HEK293 (cell line): ENCODE measurements around the gene DST.

Source experiments
- CTCF ChIA-PET: fragments of 350-600 bp; formaldehyde crosslinking; extraction: SDS; loops from one replicate; lab custom pipeline; 2021; ENCODE audit warnings: antibody characterized with exemption; lab: Yijun Ruan, JAX
- POLR2A ChIA-PET: fragments of 300-600 bp; formaldehyde crosslinking; extraction: SDS; loops from one replicate; lab custom pipeline; 2020; ENCODE audit warnings: antibody characterized with exemption, inconsistent platforms; lab: Yijun Ruan, JAX
- H3K27ac ChIP-seq: fragments of 200-500 bp; sonication (Bioruptor generic); 2 replicates; pipeline ENCODE4 v1.5.1; 2014; ENCODE audit warnings: low read depth, low read length, control low read depth, inconsistent platforms; ENCODE audit errors: extremely low read depth
- H3K36me3 ChIP-seq, 2 experiments: fragments of 200-500 bp in 1 of 2; sonication (Bioruptor generic) in 1 of 2; 1 replicate in 1 of 2; 2 replicates in 1 of 2; pipeline ENCODE4 v1.5.1; 2014 to 2017; ENCODE audit warnings: inconsistent platforms in 2 of 2, low read length in 2 of 2; ENCODE audit not compliant: control insufficient read depth in 2 of 2, insufficient read depth in 1 of 2
- H3K4me1 ChIP-seq: fragments of 200-500 bp; sonication (Bioruptor generic); 2 replicates; pipeline ENCODE4 v1.5.1; 2014; ENCODE audit warnings: mild to moderate bottlenecking, low read length, inconsistent platforms; ENCODE audit not compliant: control insufficient read depth, insufficient read depth
- H3K4me3 ChIP-seq: 2 replicates; pipeline ENCODE4 v1.5.1; 2011; ENCODE audit warnings: low read depth, mild to moderate bottlenecking, control low read depth, low read length, moderate library complexity
- H3K9me3 ChIP-seq: fragments of 200-500 bp; sonication (Bioruptor generic); 2 replicates; pipeline ENCODE4 v1.5.1; 2014; ENCODE audit warnings: low read depth, low read length, inconsistent platforms; ENCODE audit not compliant: control insufficient read depth, insufficient read depth
- GLI2 ChIP-seq: fragments of 450-650 bp; formaldehyde crosslinking; IDR thresholded peaks from 2 replicates; pipeline ENCODE4; 2017; ENCODE audit warnings: missing biosample characterization, missing genetic modification characterization, low read depth, borderline replicate concordance
- HIC1 ChIP-seq: fragments of 450-650 bp; formaldehyde crosslinking; IDR thresholded peaks from 2 replicates; pipeline ENCODE4 v1.5.1; 2016; ENCODE audit warnings: missing biosample characterization, missing genetic modification characterization
- HOXA7 ChIP-seq: sonication (generic); formaldehyde crosslinking; IDR thresholded peaks from 2 replicates; pipeline ENCODE4 v1.8.1; 2022; ENCODE audit warnings: missing genetic modification reagents, borderline replicate concordance
- MEIS1 ChIP-seq: sonication (generic); formaldehyde crosslinking; IDR thresholded peaks from 2 replicates; pipeline ENCODE4 v1.8.1; 2022; ENCODE audit warnings: missing genetic modification reagents, mild to moderate bottlenecking, borderline replicate concordance
- SETDB1 ChIP-seq: IDR thresholded peaks from one replicate; pipeline ENCODE4 v1.6.1; 2017; ENCODE audit warnings: mild to moderate bottlenecking, low read length, moderate library complexity, mixed read lengths; ENCODE audit not compliant: insufficient read length
- SP2 ChIP-seq: fragments of 450-650 bp; formaldehyde crosslinking; IDR thresholded peaks from 2 replicates; pipeline ENCODE4 v1.5.1; 2016; ENCODE audit warnings: missing biosample characterization, missing genetic modification characterization
- TCF7L2 ChIP-seq: IDR thresholded peaks from 2 replicates; pipeline ENCODE4 v1.6.1; 2011; ENCODE audit warnings: low read depth, mild to moderate bottlenecking, inconsistent platforms, low read length, moderate library complexity, borderline replicate concordance
- WT1 ChIP-seq: fragments of 450-650 bp; formaldehyde crosslinking; IDR thresholded peaks from 2 replicates; pipeline ENCODE4 v1.5.1; 2016; ENCODE audit warnings: missing biosample characterization, missing genetic modification characterization
- ZBTB10 ChIP-seq: fragments of 450-650 bp; formaldehyde crosslinking; IDR thresholded peaks from 2 replicates; pipeline ENCODE4 v1.5.1; 2016; ENCODE audit warnings: missing biosample characterization, missing genetic modification characterization
- ZBTB26 ChIP-seq: fragments of 450-650 bp; formaldehyde crosslinking; optimal IDR thresholded peaks from 2 replicates; pipeline ENCODE3; 2016; ENCODE audit warnings: missing biosample characterization, mild to moderate bottlenecking, missing genetic modification characterization
- ZBTB48 ChIP-seq: fragments of 450-650 bp; formaldehyde crosslinking; IDR thresholded peaks from 2 replicates; pipeline ENCODE4 v1.5.1; 2016; ENCODE audit warnings: missing biosample characterization, missing genetic modification characterization
- ZNF223 ChIP-seq: fragments of 450-650 bp; formaldehyde crosslinking; IDR thresholded peaks from 2 replicates; pipeline ENCODE4 v1.5.1; 2016; ENCODE audit warnings: missing biosample characterization, missing genetic modification characterization
- ZNF24 ChIP-seq: fragments of 450-650 bp; formaldehyde crosslinking; IDR thresholded peaks from 2 replicates; pipeline ENCODE4 v1.5.1; 2016; ENCODE audit warnings: missing biosample characterization, missing genetic modification characterization
- ZNF394 ChIP-seq: fragments of 450-650 bp; formaldehyde crosslinking; IDR thresholded peaks from 2 replicates; pipeline ENCODE4 v1.5.1; 2016; ENCODE audit warnings: missing biosample characterization, missing genetic modification characterization, mild to moderate bottlenecking, moderate library complexity, borderline replicate concordance
- ZNF404 ChIP-seq: fragments of 450-650 bp; formaldehyde crosslinking; IDR thresholded peaks from 2 replicates; pipeline ENCODE4 v1.5.1; 2017; ENCODE audit warnings: missing biosample characterization, missing genetic modification characterization
- ZNF473 ChIP-seq: fragments of 450-650 bp; formaldehyde crosslinking; IDR thresholded peaks from 2 replicates; pipeline ENCODE4 v1.5.1; 2017; ENCODE audit warnings: missing biosample characterization, missing genetic modification characterization
- ZNF548 ChIP-seq: fragments of 450-650 bp; formaldehyde crosslinking; IDR thresholded peaks from 2 replicates; pipeline ENCODE4 v1.5.1; 2016; ENCODE audit warnings: missing biosample characterization, missing genetic modification characterization
- ZNF561 ChIP-seq: fragments of 450-650 bp; IDR thresholded peaks from 2 replicates; pipeline ENCODE4 v1.5.1; 2018; ENCODE audit warnings: missing biosample characterization, missing genetic modification characterization, borderline replicate concordance
- ZNF677 ChIP-seq: fragments of 450-650 bp; IDR thresholded peaks from 2 replicates; pipeline ENCODE4 v1.5.0; 2018; ENCODE audit warnings: missing biosample characterization, mild to moderate bottlenecking, missing genetic modification characterization, moderate library complexity
- ZNF704 ChIP-seq: fragments of 450-650 bp; formaldehyde crosslinking; IDR thresholded peaks from 2 replicates; pipeline ENCODE4 v1.5.1; 2016; ENCODE audit warnings: missing biosample characterization, missing genetic modification characterization
- ZSCAN16 ChIP-seq: fragments of 450-650 bp; formaldehyde crosslinking; IDR thresholded peaks from 2 replicates; pipeline ENCODE4 v1.5.1; 2016; ENCODE audit warnings: missing biosample characterization, missing genetic modification characterization

Gene DST

GRCh38 chr6:56475736-56476457 lies 166.8 kb downstream of the DST start:
- peaks cover 56 to 78% of the 10 kb centered on the region in 2 experiments for H3K36me3 ChIP-seq
- TF ChIP-seq HOXA7 (no peak), ZNF24 (tag by site-specific recombination) (no peak), ZNF677 (no peak), ZNF548 (tag by site-specific recombination) (no peak), ZNF394 (no peak), GLI2 (no peak), ZNF223 (tag by site-specific recombination) (no peak), MEIS1 (CRISPR knock-in tag) (no peak), ZNF404 (tag by site-specific recombination) (no peak), ZBTB10 (tag by site-specific recombination) (no peak), ZBTB48 (tag by site-specific recombination) (no peak), ZNF704 (tag by site-specific recombination) (no peak), WT1 (tag by site-specific recombination) (no peak), SETDB1 (no peak), TCF7L2 (no peak), HIC1 (no peak), ZSCAN16 (tag by site-specific recombination) (no peak)
- H3K4me1 ChIP-seq, result peaks cover 7% of the 10 kb centered on the region; the same call in 1 of the 2 replicates
- no peak overlapping the region for H3K4me3 ChIP-seq
- ChIA-PET POLR2A (interaction anchor here (0.6 kb wide), 2 partner anchors 10 to 61 kb away, joined by 3 read pairs; no protein-coding TSS in a partner anchor), CTCF (interaction anchor here (0.6 to 1.6 kb wide), 5 partner anchors 14 to 117 kb away, joined by 3 to 6 read pairs (median 4); no protein-coding TSS in a partner anchor)
- H3K27ac ChIP-seq, result peak overlapping the region; percentile 35; the same call in 1 of the 2 replicates
- H3K9me3 ChIP-seq, result no peaks in the 10 kb centered on the region

GRCh38 chr6:56474532-56474931 lies 168.2 kb downstream of the DST start:
- CTCF ChIA-PET, result no interaction called here
- H3K4me3 ChIP-seq, result no peak overlapping the region
- H3K27ac ChIP-seq, result no peak overlapping the region
- POLR2A ChIA-PET, result no interaction called here
- no peaks in the 10 kb centered on the region for H3K9me3 ChIP-seq
- TF ChIP-seq ZNF473 (tag by site-specific recombination) (no peak), ZNF561 (no peak), ZBTB26 (no peak), SP2 (tag by site-specific recombination) (no peak)
- peaks cover 7% of the 10 kb centered on the region; the same call in 1 of the 2 replicates for H3K4me1 ChIP-seq
- peaks cover 64 to 75% of the 10 kb centered on the region in 2 experiments for H3K36me3 ChIP-seq
